ENCODE measurements around the gene GZF1. TPM values are rescaled to one million over a fixed set of nuclear protein-coding genes. Genes with fewer than 3 reads are reported as not detected.

The GZF1 gene
- polyA plus RNA-seq, 3 donors = 5.5 to 215 (median 7.0) TPM

DNA sequence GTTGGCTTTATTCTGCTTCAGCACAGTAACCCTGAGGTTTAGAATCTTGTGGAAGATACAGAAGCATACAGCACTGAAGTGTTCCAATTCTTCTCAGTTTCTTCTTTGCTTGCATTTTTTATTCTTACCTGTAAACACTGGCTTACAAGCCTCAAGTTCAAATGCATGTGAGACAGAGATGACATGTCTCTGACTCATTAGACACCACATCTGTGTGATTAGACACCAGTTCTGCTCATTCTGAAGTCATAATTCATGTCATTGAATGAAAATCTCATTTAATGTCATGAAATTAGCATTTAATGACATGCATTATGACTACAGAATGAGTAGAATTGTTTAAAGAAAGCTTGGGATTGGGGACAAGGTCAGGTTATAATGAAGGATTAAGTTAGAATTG lies 5.8 kb downstream of the GZF1 start:
- H3K4me3 Mint-ChIP-seq = no peak overlapping the region
- H3K36me3 Mint-ChIP-seq = peaks cover 55 to 68% of the 10 kb centered on the region in 2 donors

DNA sequence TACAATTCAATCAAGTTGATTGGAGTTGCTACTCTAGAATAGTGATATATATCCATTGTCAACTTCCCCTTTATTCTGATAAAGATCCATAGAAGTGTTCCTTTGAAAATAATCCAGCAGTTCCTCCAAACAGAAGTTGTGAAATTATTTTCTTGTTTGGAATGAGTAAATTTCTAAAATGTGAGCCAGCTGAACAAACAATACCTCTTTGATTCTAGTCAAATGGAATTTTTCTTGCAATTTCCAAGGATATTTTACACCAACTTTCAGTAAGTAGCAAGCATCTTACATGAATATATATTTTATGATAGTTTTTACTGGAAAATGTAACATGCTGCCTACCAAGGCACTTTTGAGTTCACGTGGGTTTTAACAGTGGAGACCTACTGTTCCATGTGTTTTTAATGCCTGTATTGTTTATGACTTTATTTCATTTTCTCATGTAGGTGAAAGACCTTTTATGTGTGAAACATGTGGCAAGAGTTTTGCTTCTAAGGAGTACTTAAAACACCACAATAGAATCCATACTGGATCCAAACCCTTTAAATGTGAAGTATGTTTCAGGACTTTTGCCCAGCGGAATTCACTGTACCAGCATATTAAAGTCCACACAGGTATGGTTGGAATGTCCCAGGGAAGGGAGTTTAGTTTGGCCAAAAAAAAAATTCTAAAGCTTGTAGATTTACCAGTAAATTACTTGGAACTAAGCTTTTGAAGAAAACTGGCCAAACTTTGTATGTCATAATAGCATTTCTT lies 6.5 kb downstream of the GZF1 start:
- H3K27me3 ChIP-seq (ENCODE audit: control insufficient read depth in 2 of 2, insufficient read depth in 2 of 2, low read length in 2 of 2) = no peaks in the 10 kb centered on the region
- WGBS (ENCODE audit: insufficient coverage) = no CpG with 5 or more reads among the region's 2 CpGs
- peaks cover 47 to 74% of the 10 kb centered on the region in 2 donors for H3K36me3 ChIP-seq (replicated peaks in 1 of 2; ENCODE audit: control insufficient read depth in 1 of 2, insufficient read depth in 2 of 2, low read length in 2 of 2)
- H3K79me2 ChIP-seq (ENCODE audit: insufficient read depth, low read length) = peaks cover 62% of the 10 kb centered on the region
- no peaks in the 10 kb centered on the region for H3K9me3 ChIP-seq (replicated peaks in 1 of 2; ENCODE audit: control insufficient read depth in 1 of 2, insufficient read depth in 1 of 2, low read length in 2 of 2)
- DNase-seq = no peak
- H3K27ac ChIP-seq (ENCODE audit: low read depth in 1 of 2, low read length in 2 of 2) = no peak overlapping the region
- TF ChIP-seq CTCF (IDR thresholded peaks at IDR 0.05) = no peak
- intact Hi-C loops (cut with micrococcal nuclease) = loop anchor here (5.0 to 10.0 kb wide), 2 partner anchors 214 to 234 kb away; no protein-coding TSS in a partner anchor
- no peak overlapping the region for H3K9ac ChIP-seq (ENCODE audit: insufficient read depth, low read length, poor library complexity, severe bottlenecking)
- Mint-ChIP-seq H3K4me1 (peaks cover 51% of the 10 kb centered on the region), H3K4me3 (no peak overlapping the region), H3K9me3 (peaks cover 0 to 2% (median 0%) of the 10 kb centered on the region in 7 donors), H3K36me3 (peaks cover 63 to 67% of the 10 kb centered on the region in 2 donors), H3K27me3 (ENCODE audit: low read depth in 3 of 3) (peaks cover 0 to 3% (median 0%) of the 10 kb centered on the region in 3 donors), H3K27ac (peak overlapping the region in 1 of 7 donors; percentile 52)
- no peak overlapping the region for H3K4me2 ChIP-seq (replicated peaks; ENCODE audit: extremely low read depth, low read length, poor library complexity, severe bottlenecking)
- H3K4me1 ChIP-seq (ENCODE audit: control insufficient read depth in 1 of 2, insufficient read depth in 2 of 2, low read length in 2 of 2) = peaks cover 34 to 49% of the 10 kb centered on the region in 2 donors
- H3K4me3 ChIP-seq (replicated peaks in 1 of 3; ENCODE audit: low read depth in 2 of 3, low read length in 3 of 3) = no peak overlapping the region
- no peak overlapping the region for H2AFZ ChIP-seq (ENCODE audit: insufficient read depth, low read depth, low read length, poor library complexity, severe bottlenecking)
- peaks cover 70% of the 10 kb centered on the region for H4K20me1 ChIP-seq (ENCODE audit: insufficient read depth, low read length)

More for the DNA sequence above, 5.8 kb downstream of the GZF1 start:
- Histone ChIP-seq H3K79me2 (ENCODE audit: insufficient read depth, low read length) (peaks cover 69% of the 10 kb centered on the region), H3K4me2 (replicated peaks; ENCODE audit: extremely low read depth, low read length, poor library complexity, severe bottlenecking) (peak overlapping the region; percentile 8), H3K9ac (ENCODE audit: insufficient read depth, low read length, poor library complexity, severe bottlenecking) (no peak overlapping the region), H3K27ac (ENCODE audit: low read depth in 1 of 2, low read length in 2 of 2) (no peak overlapping the region), H3K4me1 (ENCODE audit: control insufficient read depth in 1 of 2, insufficient read depth in 2 of 2, low read length in 2 of 2) (peaks cover 41 to 56% of the 10 kb centered on the region in 2 donors), H3K27me3 (ENCODE audit: control insufficient read depth in 2 of 2, insufficient read depth in 2 of 2, low read length in 2 of 2) (no peaks in the 10 kb centered on the region), H2AFZ (ENCODE audit: insufficient read depth, low read depth, low read length, poor library complexity, severe bottlenecking) (no peak overlapping the region), H3K9me3 (replicated peaks in 1 of 2; ENCODE audit: control insufficient read depth in 1 of 2, insufficient read depth in 1 of 2, low read length in 2 of 2) (no peaks in the 10 kb centered on the region), H3K4me3 (replicated peaks in 1 of 3; ENCODE audit: low read depth in 2 of 3, low read length in 3 of 3) (peak overlapping the region in 1 of 3 experiments; percentile 1), H3K36me3 (replicated peaks in 1 of 2; ENCODE audit: control insufficient read depth in 1 of 2, insufficient read depth in 2 of 2, low read length in 2 of 2) (peaks cover 41 to 67% of the 10 kb centered on the region in 2 donors), H4K20me1 (ENCODE audit: insufficient read depth, low read length) (peaks cover 78% of the 10 kb centered on the region)
- intact Hi-C loops (cut with micrococcal nuclease) = loop anchor here (5.0 to 10.0 kb wide), 2 partner anchors 213 to 235 kb away; no protein-coding TSS in a partner anchor
- DNase-seq = peak in 1 of 3 donors; percentile 34
- no peak for TF ChIP-seq CTCF (IDR thresholded peaks at IDR 0.05)
- Mint-ChIP-seq H3K4me1 (peaks cover 58% of the 10 kb centered on the region), H3K27ac (peak overlapping the region in 3 of 7 donors; percentile 40 to 55 (median 52)), H3K27me3 (ENCODE audit: low read depth in 3 of 3) (peaks cover 0 to 3% (median 0%) of the 10 kb centered on the region in 3 donors), H3K9me3 (peaks cover 0 to 2% (median 0%) of the 10 kb centered on the region in 7 donors)
